Breast epithelium (tissue), 4 donors: Measurements from ENCODE around the gene FYB1. TPM values are rescaled to one million over a fixed set of nuclear protein-coding genes. Genes with fewer than 3 reads are reported as not detected.

Experiments
- DNase-seq, 2 donors: peaks; one replicate each; pipeline ENCODE4 v3.0.0-alpha.2; 2019; ENCODE audit warnings: low spot score in 2 of 2
- H3K27ac ChIP-seq, 2 donors: fragments of 200-600 bp; sonication (generic) in 1 of 2; one replicate each; pipeline ENCODE4 v1.5.1; 2016 to 2019; ENCODE audit warnings: mild to moderate bottlenecking in 1 of 2
- H3K27me3 ChIP-seq, 2 donors: fragments of 200-600 bp; sonication (generic) in 1 of 2; one replicate each; pipeline versions ENCODE4 v1.5.1 to v1.6.0; 2017 to 2019; ENCODE audit warnings: control low read depth in 1 of 2, mild to moderate bottlenecking in 1 of 2
- H3K36me3 ChIP-seq: fragments of 200-600 bp; one replicate; pipeline ENCODE4 v1.5.1; 2019
- H3K4me1 ChIP-seq, 2 donors: fragments of 200-600 bp; sonication (generic); one replicate each; pipeline ENCODE4 v1.5.1; 2016 to 2019; ENCODE audit warnings: control low read depth in 1 of 2
- H3K4me3 ChIP-seq, 3 donors: fragments of 200-600 bp; sonication (generic); 1 replicate in 2 of 3; 2 replicates in 1 of 3; pipeline ENCODE4 v1.5.1; 2016 to 2019; ENCODE audit warnings: mild to moderate bottlenecking in 3 of 3, moderate library complexity in 2 of 3
- H3K9me3 ChIP-seq, 2 donors: fragments of 200-600 bp; sonication (generic) in 1 of 2; one replicate each; pipeline ENCODE4 v1.5.1; 2016 to 2019; ENCODE audit warnings: control low read depth in 1 of 2
- POLR2A ChIP-seq: fragments of 450-650 bp; IDR thresholded peaks from one replicate; pipeline ENCODE4 v1.6.1; 2016; ENCODE audit warnings: antibody characterized with exemption, mild to moderate bottlenecking, moderate library complexity
- POLR2AphosphoS5 ChIP-seq, 3 donors: sonication (generic); formaldehyde crosslinking; IDR thresholded peaks; one replicate each; pipeline ENCODE4 v1.6.1; 2017; ENCODE audit warnings: antibody characterized with exemption in 3 of 3
- intact Hi-C: fragments of 100-400 bp; cut with DNase I; formaldehyde crosslinking; loops from one replicate; pipeline ENCODE4 v1.15.1; 2023; ENCODE audit warnings: low total_unique reads
- total RNA-seq, 3 donors: library from RNA; depleted of rRNA; stranded (reverse); fragments of >200 nt; gene quantifications; one replicate each; pipeline ENCODE4 v1.1.0, GENCODE V29; 2016
- TF ChIP-seq, protein P1 (sequence below), 3 donors: fragments of 450-650 bp; IDR thresholded peaks; one replicate each; pipeline ENCODE4 v1.5.1; 2016 to 2017; ENCODE audit warnings: antibody characterized with exemption in 3 of 3, mild to moderate bottlenecking in 3 of 3, moderate library complexity in 3 of 3

FYB1 gene
- total RNA-seq, 3 donors from 2014 or later: 10.2 to 17.9 (median 11.4) TPM

DNA sequence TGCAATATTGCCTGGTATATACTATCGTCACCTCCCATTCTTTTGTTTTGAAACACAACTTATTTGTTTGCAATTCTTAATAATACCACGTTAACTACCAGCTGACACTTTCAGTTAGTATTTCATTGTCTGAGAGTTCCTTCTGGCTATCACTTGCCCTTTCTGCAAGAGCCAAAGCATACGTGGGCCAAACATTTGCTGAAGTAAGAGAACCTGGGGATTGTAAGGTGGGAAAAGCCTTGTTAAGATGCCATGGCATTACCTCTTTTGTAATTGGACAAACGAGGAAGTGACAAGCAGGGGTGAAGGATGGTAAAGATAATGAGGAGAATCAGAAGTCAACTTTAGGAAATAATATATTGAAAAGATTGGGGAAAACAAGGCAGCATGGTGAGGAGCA lies 47.7 kb downstream of the FYB1 start:
- no peak for TF ChIP-seq POLR2AphosphoS5 (IDR thresholded peaks at IDR 0.05)
- TF ChIP-seq, protein P1, sequence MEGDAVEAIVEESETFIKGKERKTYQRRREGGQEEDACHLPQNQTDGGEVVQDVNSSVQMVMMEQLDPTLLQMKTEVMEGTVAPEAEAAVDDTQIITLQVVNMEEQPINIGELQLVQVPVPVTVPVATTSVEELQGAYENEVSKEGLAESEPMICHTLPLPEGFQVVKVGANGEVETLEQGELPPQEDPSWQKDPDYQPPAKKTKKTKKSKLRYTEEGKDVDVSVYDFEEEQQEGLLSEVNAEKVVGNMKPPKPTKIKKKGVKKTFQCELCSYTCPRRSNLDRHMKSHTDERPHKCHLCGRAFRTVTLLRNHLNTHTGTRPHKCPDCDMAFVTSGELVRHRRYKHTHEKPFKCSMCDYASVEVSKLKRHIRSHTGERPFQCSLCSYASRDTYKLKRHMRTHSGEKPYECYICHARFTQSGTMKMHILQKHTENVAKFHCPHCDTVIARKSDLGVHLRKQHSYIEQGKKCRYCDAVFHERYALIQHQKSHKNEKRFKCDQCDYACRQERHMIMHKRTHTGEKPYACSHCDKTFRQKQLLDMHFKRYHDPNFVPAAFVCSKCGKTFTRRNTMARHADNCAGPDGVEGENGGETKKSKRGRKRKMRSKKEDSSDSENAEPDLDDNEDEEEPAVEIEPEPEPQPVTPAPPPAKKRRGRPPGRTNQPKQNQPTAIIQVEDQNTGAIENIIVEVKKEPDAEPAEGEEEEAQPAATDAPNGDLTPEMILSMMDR (IDR thresholded peaks at IDR 0.05): no peak
- TF ChIP-seq POLR2A: no peak
- intact Hi-C loops: no loop called here

GRCh38 chr5:39169081-39169480 lies 50.3 kb downstream of the FYB1 start:
- no peak overlapping the region for H3K27ac ChIP-seq
- no peaks in the 10 kb centered on the region for H3K4me1 ChIP-seq
- intact Hi-C loops: no loop called here
- no peaks in the 10 kb centered on the region for H3K36me3 ChIP-seq
- TF ChIP-seq POLR2A: no peak
- TF ChIP-seq, protein P1 (IDR thresholded peaks at IDR 0.05): no peak
- H3K4me3 ChIP-seq: no peak overlapping the region
- H3K9me3 ChIP-seq: no peaks in the 10 kb centered on the region
- H3K27me3 ChIP-seq: no peaks in the 10 kb centered on the region
- DNase-seq: no peak

More for the DNA sequence above, 47.7 kb downstream of the FYB1 start:
- no peaks in the 10 kb centered on the region for H3K36me3 ChIP-seq
- no peak overlapping the region for H3K27ac ChIP-seq
- no peaks in the 10 kb centered on the region for H3K4me1 ChIP-seq
- H3K4me3 ChIP-seq: no peak overlapping the region
- no peak for DNase-seq
- H3K27me3 ChIP-seq: no peaks in the 10 kb centered on the region
- H3K9me3 ChIP-seq: no peaks in the 10 kb centered on the region

DNA sequence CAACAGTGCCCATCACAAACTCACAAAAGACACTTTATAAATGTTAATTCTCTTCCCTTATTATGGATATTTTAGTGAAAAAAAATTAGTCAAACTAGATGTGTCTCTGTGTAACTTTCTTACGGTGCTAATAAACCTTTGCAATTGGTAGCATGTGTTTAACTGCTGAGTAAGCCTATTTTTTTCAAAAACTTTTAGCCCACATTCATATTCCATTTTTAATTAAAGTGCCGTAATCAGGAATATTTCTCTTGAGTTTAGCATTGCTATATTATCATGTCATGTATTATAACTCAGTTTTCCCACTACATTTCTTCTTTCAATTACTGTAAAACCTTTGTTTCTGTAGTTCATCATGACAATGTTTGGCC lies 51.4 kb downstream of the FYB1 start:
- DNase-seq: no peak
- Histone ChIP-seq H3K36me3 (no peaks in the 10 kb centered on the region), H3K4me3 (no peak overlapping the region), H3K4me1 (no peaks in the 10 kb centered on the region), H3K27ac (no peak overlapping the region), H3K27me3 (no peaks in the 10 kb centered on the region), H3K9me3 (no peaks in the 10 kb centered on the region)
- intact Hi-C loops: no loop called here
- TF ChIP-seq POLR2AphosphoS5 (IDR thresholded peaks at IDR 0.05) (no peak), POLR2A (no peak)
- TF ChIP-seq, protein P1 (IDR thresholded peaks at IDR 0.05): no peak

- Histone ChIP-seq H3K27ac (no peak overlapping the region), H3K27me3 (no peaks in the 10 kb centered on the region), H3K9me3 (no peaks in the 10 kb centered on the region), H3K36me3 (no peaks in the 10 kb centered on the region), H3K4me3 (no peak overlapping the region), H3K4me1 (no peaks in the 10 kb centered on the region)
- intact Hi-C loops: no loop called here
- TF ChIP-seq POLR2A: no peak
- TF ChIP-seq, protein P1 (IDR thresholded peaks at IDR 0.05): no peak
- DNase-seq: no peak
Measured at GRCh38 chr5:39167141-39167971, 52.0 kb downstream of the FYB1 start.

GRCh38 chr5:39164529-39165402 lies 54.6 kb downstream of the FYB1 start:
- TF ChIP-seq, protein P1 (IDR thresholded peaks at IDR 0.05): no peak
- H3K27me3 ChIP-seq: no peaks in the 10 kb centered on the region
- H3K36me3 ChIP-seq: no peaks in the 10 kb centered on the region
- H3K9me3 ChIP-seq: no peaks in the 10 kb centered on the region
- intact Hi-C loops: no loop called here
- no peak for DNase-seq
- no peaks in the 10 kb centered on the region for H3K4me1 ChIP-seq
- H3K4me3 ChIP-seq: no peak overlapping the region
- H3K27ac ChIP-seq: no peak overlapping the region
